Ovary (tissue), 3 donors: ENCODE data around the gene GPS1.

Experiments used
- EP300 ChIP-seq: sonication (generic); formaldehyde crosslinking; IDR thresholded peaks from one replicate; pipeline ENCODE4 v1.6.1; 2017; ENCODE audit warnings: antibody characterized with exemption
- POLR2A ChIP-seq: fragments of 450-650 bp; IDR thresholded peaks from one replicate; pipeline ENCODE4 v1.6.1; 2017; ENCODE audit warnings: antibody characterized with exemption, mild to moderate bottlenecking, moderate library complexity
- TF ChIP-seq, protein P1 (sequence below), 3 donors: fragments of 450-650 bp in 2 of 3; fragments of 200-600 bp in 1 of 3; IDR thresholded peaks; one replicate each; pipeline versions ENCODE4 v1.5.1 to v1.8.0; 2016 to 2022; ENCODE audit warnings: antibody characterized with exemption in 3 of 3, mild to moderate bottlenecking in 1 of 3
- donor health status: DM: no; HTN: no; CAD: no.

DNA sequence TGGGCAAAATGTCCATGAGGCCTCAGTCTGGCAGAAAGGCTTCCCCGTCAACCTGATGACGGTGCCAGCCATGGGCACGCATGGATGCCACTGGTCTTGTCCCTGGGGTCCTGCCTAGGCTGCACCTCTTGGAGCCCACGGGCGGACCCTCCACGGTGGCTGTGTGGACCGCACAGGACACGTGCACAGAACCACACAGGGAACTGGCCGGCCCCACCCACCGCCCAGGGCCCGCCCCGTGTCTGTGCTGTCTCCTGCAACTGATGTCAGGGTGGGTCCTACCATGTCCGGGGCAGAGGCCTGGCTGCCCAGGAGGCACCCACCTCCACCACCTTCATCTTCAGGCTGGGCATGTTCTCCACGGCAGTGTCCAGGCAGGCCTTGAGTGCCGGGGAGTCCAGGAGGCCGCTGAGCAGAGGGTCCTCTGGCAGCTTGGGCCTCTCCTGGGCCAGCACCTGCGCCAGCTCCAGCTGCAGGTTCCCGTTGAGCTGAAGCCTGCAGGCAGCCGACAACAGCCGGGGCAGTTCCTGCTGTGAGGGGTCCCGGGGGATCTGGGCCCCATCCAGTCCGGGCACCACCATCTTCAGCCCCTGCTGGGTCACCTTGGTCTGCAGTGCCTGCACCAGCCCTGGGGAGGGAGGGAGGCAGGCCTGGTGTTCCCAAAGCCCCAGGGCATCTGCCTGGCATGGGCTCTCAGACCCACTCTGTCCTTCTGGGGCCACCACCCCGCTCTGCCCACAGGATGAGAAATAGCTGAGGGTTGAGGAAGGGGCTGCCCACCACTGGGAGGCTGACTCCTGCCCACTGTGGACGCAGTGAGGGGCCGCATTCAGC lies 34.5 kb downstream of the GPS1 start:
- TF ChIP-seq, protein P1, sequence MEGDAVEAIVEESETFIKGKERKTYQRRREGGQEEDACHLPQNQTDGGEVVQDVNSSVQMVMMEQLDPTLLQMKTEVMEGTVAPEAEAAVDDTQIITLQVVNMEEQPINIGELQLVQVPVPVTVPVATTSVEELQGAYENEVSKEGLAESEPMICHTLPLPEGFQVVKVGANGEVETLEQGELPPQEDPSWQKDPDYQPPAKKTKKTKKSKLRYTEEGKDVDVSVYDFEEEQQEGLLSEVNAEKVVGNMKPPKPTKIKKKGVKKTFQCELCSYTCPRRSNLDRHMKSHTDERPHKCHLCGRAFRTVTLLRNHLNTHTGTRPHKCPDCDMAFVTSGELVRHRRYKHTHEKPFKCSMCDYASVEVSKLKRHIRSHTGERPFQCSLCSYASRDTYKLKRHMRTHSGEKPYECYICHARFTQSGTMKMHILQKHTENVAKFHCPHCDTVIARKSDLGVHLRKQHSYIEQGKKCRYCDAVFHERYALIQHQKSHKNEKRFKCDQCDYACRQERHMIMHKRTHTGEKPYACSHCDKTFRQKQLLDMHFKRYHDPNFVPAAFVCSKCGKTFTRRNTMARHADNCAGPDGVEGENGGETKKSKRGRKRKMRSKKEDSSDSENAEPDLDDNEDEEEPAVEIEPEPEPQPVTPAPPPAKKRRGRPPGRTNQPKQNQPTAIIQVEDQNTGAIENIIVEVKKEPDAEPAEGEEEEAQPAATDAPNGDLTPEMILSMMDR (IDR thresholded peaks at IDR 0.05): no peak
- TF ChIP-seq EP300: no peak
- no peak for TF ChIP-seq POLR2A
